PC-3 (cell line): ENCODE results near the gene RALGAPA1. TPM values are rescaled to one million over a fixed set of nuclear protein-coding genes. Genes with fewer than 3 reads are reported as not detected.

Experiments used
- ATAC-seq: fragments of 200-7000 bp; cut with Tn5 transposase; 2 replicates; pipeline ENCODE4 v1.9.1; 2020; ENCODE audit warnings: mild to moderate bottlenecking, moderate library complexity
- BruUV-seq: library from RNA; stranded (reverse); fragments of 400-500 nt; replicated peaks from 2 replicates; lab custom pipeline; 2021; lab: Mats Ljungman, UMichigan
- CTCF ChIA-PET: fragments of 300-600 bp; sonication (Branson Sonifier 250); formaldehyde crosslinking; loops from one replicate; lab custom pipeline; 2022; ENCODE audit warnings: antibody characterized with exemption; lab: Charles Lee
- POLR2A ChIA-PET: fragments of 300-600 bp; sonication (Branson Sonifier 250); formaldehyde crosslinking; loops from one replicate; lab custom pipeline; 2022; ENCODE audit warnings: antibody characterized with exemption; ENCODE audit not compliant: unreplicated experiment; lab: Charles Lee
- DNase-seq: peaks from one replicate; pipeline ENCODE4 v3.0.0-alpha.2; 2015
- H2AFZ ChIP-seq: fragments of 300-600 bp; sonication (generic); 2 replicates; pipeline ENCODE4 v1.6.0; 2016; ENCODE audit warnings: antibody characterized with exemption, low read length
- H3F3A ChIP-seq: fragments of 300-600 bp; sonication (generic); one replicate; pipeline ENCODE4 v1.6.0; 2017; ENCODE audit warnings: antibody characterized with exemption, low read length, control low read depth, mild to moderate bottlenecking; ENCODE audit not compliant: unreplicated experiment
- H3K27ac ChIP-seq: fragments of 300-600 bp; sonication (generic); 2 replicates; pipeline ENCODE4 v1.5.1; 2016; ENCODE audit warnings: mild to moderate bottlenecking, low read length
- H3K27me3 ChIP-seq: fragments of 300-600 bp; sonication (generic); 2 replicates; pipeline ENCODE4 v1.6.1; 2016; ENCODE audit warnings: low read length, mixed read lengths
- H3K36me3 ChIP-seq: fragments of 300-600 bp; sonication (generic); 2 replicates; pipeline ENCODE4 v1.6.1; 2016; ENCODE audit warnings: low read depth, mixed run types, low read length, mixed read lengths
- H3K4me1 ChIP-seq: fragments of 300-600 bp; sonication (generic); 2 replicates; pipeline ENCODE4 v1.5.1; 2016; ENCODE audit warnings: low read length; ENCODE audit not compliant: insufficient read depth
- H3K4me2 ChIP-seq: fragments of 300-600 bp; sonication (generic); 2 replicates; pipeline ENCODE4 v1.6.0; 2016; ENCODE audit warnings: low read length
- H3K4me3 ChIP-seq: fragments of 300-600 bp; sonication (generic); 2 replicates; pipeline ENCODE4 v1.5.1; 2016; ENCODE audit warnings: mild to moderate bottlenecking, low read length, mixed read lengths
- H3K79me2 ChIP-seq: fragments of 300-600 bp; sonication (generic); 2 replicates; pipeline ENCODE4 v1.6.1; 2017; ENCODE audit warnings: low read length, mixed read lengths
- H3K9ac ChIP-seq: fragments of 300-600 bp; sonication (generic); 2 replicates; pipeline ENCODE4 v1.6.0; 2016; ENCODE audit warnings: mild to moderate bottlenecking, low read length
- H3K9me2 ChIP-seq: fragments of 300-600 bp; sonication (generic); replicated peaks from 2 replicates; pipeline ENCODE4 v1.6.1; 2016; ENCODE audit warnings: mixed run types, low read length, mixed read lengths
- H3K9me3 ChIP-seq: fragments of 300-600 bp; sonication (generic); 2 replicates; pipeline ENCODE4 v1.6.1; 2016; ENCODE audit warnings: low read length, mixed read lengths
- H4K20me1 ChIP-seq: fragments of 300-600 bp; sonication (generic); 2 replicates; pipeline ENCODE4 v1.6.1; 2016; ENCODE audit warnings: low read length, mixed read lengths
- EZH2 ChIP-seq: fragments of 300-600 bp; sonication (generic); IDR thresholded peaks from one replicate; pipeline ENCODE4 v1.6.1; 2017; ENCODE audit warnings: antibody characterized with exemption, mild to moderate bottlenecking, low read length; ENCODE audit not compliant: unreplicated experiment
- EZH2phosphoT487 ChIP-seq: fragments of 300-600 bp; sonication (generic); IDR thresholded peaks from 2 replicates; pipeline ENCODE4 v1.6.1; 2018; ENCODE audit warnings: mild to moderate bottlenecking, antibody characterized with exemption, low read length, borderline replicate concordance
- intact Hi-C: fragments of 100-400 bp; cut with micrococcal nuclease; formaldehyde crosslinking; loops from 2 replicates; pipeline ENCODE4 v1.9.0; 2023
- total RNA-seq: library from RNA; depleted of rRNA; stranded (reverse); fragments of >200 nt; gene quantifications from 2 replicates; pipeline ENCODE4 v1.2.3, GENCODE V29; 2014
- TF ChIP-seq, protein P1 (sequence below): fragments of 300-600 bp; sonication (generic); conservative IDR thresholded peaks from 2 replicates; pipeline ENCODE4 v1.5.1; 2017; ENCODE audit warnings: antibody characterized with exemption, low read depth, mild to moderate bottlenecking, low read length

RALGAPA1 gene
- total RNA-seq, 1 experiment from 2014 or later, result 20.3 TPM

DNA sequence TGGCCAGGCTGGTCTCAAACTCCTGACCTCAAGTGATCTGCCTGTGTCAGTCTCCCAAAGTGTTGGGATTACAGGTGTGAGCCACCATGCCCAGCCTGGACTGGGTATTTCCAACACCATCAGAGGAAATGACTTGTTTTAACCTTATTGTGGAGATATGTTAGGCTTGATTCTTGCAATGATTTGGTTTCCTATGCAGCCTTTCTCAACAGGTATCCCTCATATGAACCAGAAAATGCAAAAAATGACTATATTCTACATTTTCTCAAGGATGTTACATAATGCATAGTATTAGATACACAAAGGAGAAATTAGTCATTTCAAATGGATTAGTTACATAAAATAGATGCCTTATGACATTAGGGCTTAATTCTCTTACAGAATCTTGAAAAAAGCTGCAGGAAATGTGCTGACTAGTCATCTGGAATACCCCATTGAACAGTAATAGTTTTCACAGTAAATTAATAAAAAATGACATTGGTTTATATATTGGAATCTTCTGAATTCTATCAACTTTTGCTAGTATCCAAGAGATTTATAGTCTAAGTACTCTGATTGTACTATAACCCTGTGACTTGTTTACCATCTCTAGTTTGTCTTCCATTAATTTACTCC, 142.6 kb downstream of the RALGAPA1 start:
- H3K4me1 ChIP-seq, result peaks cover 26% of the 10 kb centered on the region
- DNase-seq (no peak), ATAC-seq (no peak)
- no peaks in the 10 kb centered on the region for H3K9me3 ChIP-seq
- no peak overlapping the region for H3K4me2 ChIP-seq
- no peak overlapping the region for H3K4me3 ChIP-seq
- BruUV-seq, result no TSS peak
- ChIA-PET POLR2A (no interaction called here), CTCF (no interaction called here)
- peaks cover 6% of the 10 kb centered on the region for H3F3A ChIP-seq
- H3K27ac ChIP-seq, result no peak overlapping the region
- H2AFZ ChIP-seq, result no peak overlapping the region
- no peaks in the 10 kb centered on the region for H3K27me3 ChIP-seq
- H3K9ac ChIP-seq, result no peak overlapping the region
- no peaks in the 10 kb centered on the region for H4K20me1 ChIP-seq
- H3K79me2 ChIP-seq, result no peaks in the 10 kb centered on the region
- no peak for TF ChIP-seq EZH2phosphoT487
- no peak for TF ChIP-seq EZH2
- TF ChIP-seq, protein P1, sequence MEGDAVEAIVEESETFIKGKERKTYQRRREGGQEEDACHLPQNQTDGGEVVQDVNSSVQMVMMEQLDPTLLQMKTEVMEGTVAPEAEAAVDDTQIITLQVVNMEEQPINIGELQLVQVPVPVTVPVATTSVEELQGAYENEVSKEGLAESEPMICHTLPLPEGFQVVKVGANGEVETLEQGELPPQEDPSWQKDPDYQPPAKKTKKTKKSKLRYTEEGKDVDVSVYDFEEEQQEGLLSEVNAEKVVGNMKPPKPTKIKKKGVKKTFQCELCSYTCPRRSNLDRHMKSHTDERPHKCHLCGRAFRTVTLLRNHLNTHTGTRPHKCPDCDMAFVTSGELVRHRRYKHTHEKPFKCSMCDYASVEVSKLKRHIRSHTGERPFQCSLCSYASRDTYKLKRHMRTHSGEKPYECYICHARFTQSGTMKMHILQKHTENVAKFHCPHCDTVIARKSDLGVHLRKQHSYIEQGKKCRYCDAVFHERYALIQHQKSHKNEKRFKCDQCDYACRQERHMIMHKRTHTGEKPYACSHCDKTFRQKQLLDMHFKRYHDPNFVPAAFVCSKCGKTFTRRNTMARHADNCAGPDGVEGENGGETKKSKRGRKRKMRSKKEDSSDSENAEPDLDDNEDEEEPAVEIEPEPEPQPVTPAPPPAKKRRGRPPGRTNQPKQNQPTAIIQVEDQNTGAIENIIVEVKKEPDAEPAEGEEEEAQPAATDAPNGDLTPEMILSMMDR, result no peak
- intact Hi-C loops, result no loop called here
- H3K36me3 ChIP-seq, result no peaks in the 10 kb centered on the region
- H3K9me2 ChIP-seq, result no peaks in the 10 kb centered on the region

DNA sequence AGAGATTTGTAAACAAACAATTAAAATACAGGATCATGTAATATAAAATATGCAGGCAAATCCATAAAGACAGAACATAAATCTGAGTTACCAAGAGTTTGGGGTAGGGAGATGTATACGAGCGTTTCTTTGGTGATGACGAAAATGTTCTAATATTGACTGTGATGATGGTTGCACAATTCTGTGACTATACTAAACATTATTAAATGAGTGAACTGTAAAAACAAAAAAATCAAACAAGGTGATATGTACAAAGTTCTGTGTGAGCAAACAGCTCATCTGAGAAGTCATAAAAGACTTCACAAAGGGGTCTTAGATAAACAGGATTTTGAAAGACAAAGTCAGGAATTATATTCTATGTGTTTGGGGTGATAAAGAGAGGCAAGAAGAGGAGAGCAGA, 147.2 kb downstream of the RALGAPA1 start:
- Histone ChIP-seq H3K4me2 (no peak overlapping the region), H3F3A (no peaks in the 10 kb centered on the region), H3K9me2 (no peaks in the 10 kb centered on the region), H2AFZ (no peak overlapping the region), H3K9ac (no peak overlapping the region), H3K36me3 (no peaks in the 10 kb centered on the region), H3K27ac (no peak overlapping the region), H4K20me1 (no peaks in the 10 kb centered on the region), H3K4me1 (no peaks in the 10 kb centered on the region), H3K27me3 (no peaks in the 10 kb centered on the region), H3K9me3 (no peaks in the 10 kb centered on the region), H3K4me3 (no peak overlapping the region), H3K79me2 (no peaks in the 10 kb centered on the region)
- intact Hi-C loops, result no loop called here
- DNase-seq (no peak), ATAC-seq (no peak)
- BruUV-seq, result no TSS peak
- ChIA-PET POLR2A (no interaction called here), CTCF (no interaction called here)
- no peak for TF ChIP-seq EZH2phosphoT487
- TF ChIP-seq, protein P1, result no peak
- TF ChIP-seq EZH2, result no peak

DNA sequence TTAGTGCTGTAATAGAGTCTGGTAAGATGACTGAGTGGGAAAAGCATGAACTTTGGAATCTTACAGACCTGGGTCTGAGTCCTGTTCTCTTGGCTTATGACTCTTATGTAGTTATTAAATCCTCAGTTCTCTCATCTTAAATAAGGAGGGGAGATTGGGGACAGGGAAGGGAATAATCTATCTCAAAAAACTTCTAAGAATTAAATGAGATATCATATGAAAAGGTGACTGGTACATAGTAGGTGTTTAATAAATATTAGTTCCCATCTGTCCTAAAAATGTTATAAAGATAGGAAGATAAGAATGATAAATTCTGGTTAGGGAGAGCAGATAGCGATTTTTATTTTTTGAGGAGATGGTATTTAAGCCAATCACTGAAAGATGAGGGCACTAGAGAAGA, 156.1 kb downstream of the RALGAPA1 start:
- POLR2A ChIA-PET, result no interaction called here

More for the DNA sequence above, 156.1 kb downstream of the RALGAPA1 start:
- ATAC-seq, result no peak
- no peak overlapping the region for H3K4me3 ChIP-seq
- intact Hi-C loops, result no loop called here
- no peaks in the 10 kb centered on the region for H3K4me1 ChIP-seq
- no peak overlapping the region for H2AFZ ChIP-seq
- H3F3A ChIP-seq, result no peaks in the 10 kb centered on the region
- H3K9me3 ChIP-seq, result no peaks in the 10 kb centered on the region
- H3K27me3 ChIP-seq, result no peaks in the 10 kb centered on the region
- H3K9ac ChIP-seq, result no peak overlapping the region
- no peaks in the 10 kb centered on the region for H3K79me2 ChIP-seq
- no peaks in the 10 kb centered on the region for H4K20me1 ChIP-seq
- no TSS peak for BruUV-seq
- TF ChIP-seq EZH2phosphoT487 (no peak), EZH2 (no peak)
- TF ChIP-seq, protein P1, result no peak
- no peak overlapping the region for H3K27ac ChIP-seq
- CTCF ChIA-PET, result no interaction called here
- DNase-seq, result no peak
- no peak overlapping the region for H3K4me2 ChIP-seq
- peaks cover 5% of the 10 kb centered on the region; the same call in 1 of the 2 replicates for H3K36me3 ChIP-seq
- no peaks in the 10 kb centered on the region for H3K9me2 ChIP-seq
